Activated CD4-positive, alpha-beta T cell treated with anti-CD3 and anti-CD28 coated beads for 36 hours (primary cell): ENCODE measurements around the gene CPNE1. TPM values are rescaled to one million over a fixed set of nuclear protein-coding genes. Genes with fewer than 3 reads are reported as not detected.

ENCODE experiments used
- ATAC-seq: fragments of 200-7000 bp; cut with Tn5 transposase; one replicate; pipeline ENCODE4 v1.10.0; 2021; ENCODE audit warnings: mild to moderate bottlenecking, moderate library complexity
- CTCF ChIA-PET: fragments of 350-600 bp; sonication (Branson Sonifier 250); formaldehyde crosslinking; loops from one replicate; lab custom pipeline; 2021; ENCODE audit warnings: antibody characterized with exemption; lab: Charles Lee
- POLR2A ChIA-PET: fragments of 350-600 bp; sonication (Branson Sonifier 250); formaldehyde crosslinking; loops from one replicate; lab custom pipeline; 2021; ENCODE audit warnings: antibody characterized with exemption, inconsistent platforms; lab: Charles Lee
- DNase-seq: peaks from one replicate; pipeline ENCODE4 v3.0.0-alpha.2; 2020
- H3K27ac Mint-ChIP-seq: one replicate; pipeline ENCODE4 v1.8.0; 2021; ENCODE audit warnings: mixed read lengths
- H3K27me3 Mint-ChIP-seq: one replicate; pipeline ENCODE4 v1.8.0; 2021; ENCODE audit warnings: mixed read lengths
- H3K36me3 Mint-ChIP-seq: one replicate; pipeline ENCODE4 v1.8.0; 2021; ENCODE audit warnings: low read depth, mixed read lengths
- H3K4me1 Mint-ChIP-seq: one replicate; pipeline ENCODE4 v1.8.0; 2021; ENCODE audit warnings: mixed read lengths
- H3K4me3 Mint-ChIP-seq: one replicate; pipeline ENCODE4 v1.8.0; 2021; ENCODE audit warnings: mild to moderate bottlenecking, moderate library complexity, mixed read lengths
- H3K9me3 Mint-ChIP-seq: one replicate; pipeline ENCODE4 v1.8.0; 2021; ENCODE audit warnings: low read depth, mixed read lengths
- intact Hi-C, 2 experiments: fragments of 100-400 bp; cut with DNase I in 1 of 2; cut with micrococcal nuclease in 1 of 2; formaldehyde crosslinking; loops; one replicate each; pipeline versions ENCODE4 v1.14.2 to v1.15.1; 2022 to 2024; cut with DNase I, micrococcal nuclease
- total RNA-seq, 2 experiments: library from RNA; stranded (reverse); gene quantifications; one replicate each; pipeline ENCODE4 v1.2.3, GENCODE V29; 2021

CPNE1 gene
- total RNA-seq, 2 experiments from 2014 or later: 249 to 258 TPM

DNA sequence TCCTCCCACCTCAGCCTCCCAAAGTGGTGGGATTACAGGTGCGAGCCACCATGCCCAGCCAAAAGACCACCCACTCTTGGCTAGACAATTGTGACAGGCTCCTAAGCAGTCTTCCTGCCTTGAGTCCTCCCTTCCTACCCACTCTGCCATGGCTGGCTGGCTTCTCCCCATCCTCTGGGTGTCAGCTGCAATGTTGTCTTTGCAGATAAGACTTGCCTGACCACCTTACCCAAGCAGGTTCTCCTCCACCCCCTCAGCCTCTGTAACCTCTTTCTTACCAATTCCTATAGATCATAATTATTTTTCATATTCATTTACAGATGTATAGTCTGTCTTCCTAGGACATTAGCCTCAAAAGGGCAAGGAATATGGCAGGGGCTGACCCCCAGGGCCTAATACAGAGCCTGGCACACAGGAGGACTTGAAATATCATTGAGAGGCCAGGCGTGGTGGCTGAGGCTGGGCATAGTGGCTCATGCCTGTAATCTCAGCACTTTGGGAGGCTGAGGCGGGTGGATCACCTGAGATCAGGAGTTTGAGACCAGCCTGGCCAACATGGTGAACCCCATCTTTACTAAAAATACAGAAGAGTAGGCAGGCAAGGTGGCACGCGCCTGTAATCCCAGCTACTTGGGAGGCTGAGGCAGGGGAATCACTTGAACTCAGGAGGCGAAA lies 77.8 kb downstream of the CPNE1 start:
- H3K27ac Mint-ChIP-seq: no peak overlapping the region
- no peaks in the 10 kb centered on the region for H3K36me3 Mint-ChIP-seq
- H3K27me3 Mint-ChIP-seq: no peaks in the 10 kb centered on the region
- DNase-seq: no peak
- H3K9me3 Mint-ChIP-seq: peaks cover 3% of the 10 kb centered on the region
- no peak for ATAC-seq
- ChIA-PET POLR2A (interaction anchor here (0.7 kb wide), 1 partner anchor 11 kb away, joined by 3 read pairs; no protein-coding TSS in a partner anchor), CTCF (interaction anchor here (1.1 kb wide), 1 partner anchor 25 kb away, joined by 3 read pairs; no protein-coding TSS in a partner anchor)
- no peak overlapping the region for H3K4me3 Mint-ChIP-seq
- intact Hi-C loops: no loop called here
- no peaks in the 10 kb centered on the region for H3K4me1 Mint-ChIP-seq

GRCh38 chr20:35583636-35584560 lies 80.8 kb downstream of the CPNE1 start:
- Mint-ChIP-seq H3K4me3 (no peak overlapping the region), H3K27me3 (no peaks in the 10 kb centered on the region), H3K9me3 (peaks cover 3% of the 10 kb centered on the region), H3K36me3 (no peaks in the 10 kb centered on the region), H3K4me1 (no peaks in the 10 kb centered on the region), H3K27ac (no peak overlapping the region)
- DNase-seq: no peak
- ChIA-PET POLR2A (interaction anchor here (0.6 to 1.1 kb wide), 2 partner anchors 92 to 127 kb away, joined by 3 to 4 read pairs; no protein-coding TSS in a partner anchor), CTCF (interaction anchor here (0.6 kb wide), 1 partner anchor 376 kb away, joined by 3 read pairs; no protein-coding TSS in a partner anchor)
- intact Hi-C loops: no loop called here
- no peak for ATAC-seq

DNA sequence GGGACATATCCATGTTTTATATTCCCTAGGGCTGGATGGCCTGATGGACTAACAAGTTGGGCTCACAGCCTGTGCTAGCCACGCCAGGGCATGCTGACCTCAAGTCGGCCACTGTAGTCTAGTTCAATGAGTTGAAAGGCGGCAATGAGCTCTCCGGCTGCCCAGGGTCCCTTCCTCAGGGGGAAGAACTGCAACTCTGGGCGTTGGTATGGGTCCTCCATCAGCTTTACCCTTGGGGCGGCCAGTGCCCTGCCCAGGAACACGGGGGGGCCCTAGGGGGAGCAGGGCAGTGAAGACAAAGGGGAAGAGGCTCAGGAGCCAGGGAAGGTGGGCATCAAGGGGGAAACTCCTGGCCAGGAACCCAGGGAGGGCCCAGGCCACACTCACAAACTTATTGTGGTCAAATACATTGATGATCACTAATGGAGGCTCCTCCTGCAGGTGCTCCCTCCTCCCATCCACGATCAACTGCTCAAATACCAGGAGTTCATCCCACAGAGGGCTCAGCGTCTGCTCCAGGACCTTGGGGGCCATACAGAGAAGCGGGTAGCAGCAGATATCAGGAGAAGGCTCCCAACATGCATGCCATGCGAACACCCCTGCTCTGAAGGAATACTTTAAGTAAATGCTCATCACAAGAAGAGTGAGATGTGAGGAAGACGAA lies 81.8 kb downstream of the CPNE1 start:
- no peak overlapping the region for H3K4me3 Mint-ChIP-seq

GRCh38 chr20:35582131-35582530 lies 82.6 kb downstream of the CPNE1 start:
- ATAC-seq: no peak
- H3K27me3 Mint-ChIP-seq: no peaks in the 10 kb centered on the region
- DNase-seq: no peak
- intact Hi-C loops: no loop called here
- ChIA-PET POLR2A (no interaction called here), CTCF (interaction anchor here (0.7 kb wide), 1 partner anchor 15 kb away, joined by 3 read pairs; no protein-coding TSS in a partner anchor)
- H3K4me1 Mint-ChIP-seq: no peaks in the 10 kb centered on the region
- H3K27ac Mint-ChIP-seq: no peak overlapping the region
- no peak overlapping the region for H3K4me3 Mint-ChIP-seq
- H3K9me3 Mint-ChIP-seq: peaks cover 3% of the 10 kb centered on the region
- H3K36me3 Mint-ChIP-seq: no peaks in the 10 kb centered on the region

More for the DNA sequence above, 81.8 kb downstream of the CPNE1 start:
- POLR2A ChIA-PET: no interaction called here
- no peaks in the 10 kb centered on the region for H3K27me3 Mint-ChIP-seq
- H3K27ac Mint-ChIP-seq: no peak overlapping the region
- no peaks in the 10 kb centered on the region for H3K4me1 Mint-ChIP-seq
- peaks cover 3% of the 10 kb centered on the region for H3K9me3 Mint-ChIP-seq
- DNase-seq: no peak
- CTCF ChIA-PET: no interaction called here
- no peak for ATAC-seq
- intact Hi-C loops: no loop called here
- no peaks in the 10 kb centered on the region for H3K36me3 Mint-ChIP-seq

DNA sequence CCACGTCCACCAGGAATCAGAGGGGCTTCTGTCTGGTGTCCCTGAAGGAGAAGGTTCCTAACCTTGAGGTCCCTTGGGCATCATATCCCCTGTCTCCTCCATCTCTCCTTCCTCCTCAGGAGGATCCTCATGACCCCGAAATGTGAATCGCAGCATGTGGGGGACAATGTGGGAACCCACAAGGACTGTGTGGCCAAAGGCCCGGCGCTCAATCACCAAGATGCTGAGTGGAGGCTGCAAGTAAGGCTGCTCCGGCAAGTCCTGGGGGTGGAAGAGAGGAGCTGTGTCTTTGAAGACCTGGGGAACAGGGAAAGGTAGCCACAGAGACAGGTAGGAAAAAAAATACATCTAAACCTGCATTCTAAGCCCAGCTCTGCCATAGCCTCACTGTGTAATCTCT lies 85.5 kb downstream of the CPNE1 start:
- intact Hi-C loops: no loop called here
- Mint-ChIP-seq H3K27me3 (no peaks in the 10 kb centered on the region), H3K4me1 (no peaks in the 10 kb centered on the region), H3K4me3 (no peak overlapping the region), H3K36me3 (no peaks in the 10 kb centered on the region), H3K27ac (no peak overlapping the region), H3K9me3 (peaks cover 3% of the 10 kb centered on the region)
- ChIA-PET CTCF (no interaction called here), POLR2A (no interaction called here)
- ATAC-seq: no peak
- DNase-seq: no peak

- intact Hi-C loops: no loop called here
- no peak for DNase-seq
Observed at GRCh38 chr20:35578469-35578868, 86.2 kb downstream of the CPNE1 start.

GRCh38 chr20:35576816-35577215 lies 87.9 kb downstream of the CPNE1 start:
- DNase-seq (no peak), ATAC-seq (no peak)
- Mint-ChIP-seq H3K27ac (no peak overlapping the region), H3K4me1 (no peaks in the 10 kb centered on the region), H3K4me3 (no peak overlapping the region), H3K9me3 (no peaks in the 10 kb centered on the region), H3K27me3 (no peaks in the 10 kb centered on the region), H3K36me3 (no peaks in the 10 kb centered on the region)
- ChIA-PET POLR2A (no interaction called here), CTCF (interaction anchor here (0.6 kb wide), 2 partner anchors 114 to 723 kb away, joined by 3 read pairs; no protein-coding TSS in a partner anchor)
- intact Hi-C loops: no loop called here

More at GRCh38 chr20:35578469-35578868, 86.2 kb downstream of the CPNE1 start:
- POLR2A ChIA-PET: interaction anchor here (0.6 kb wide), 1 partner anchor 240 kb away, joined by 3 read pairs; no protein-coding TSS in a partner anchor
- Mint-ChIP-seq H3K4me1 (no peaks in the 10 kb centered on the region), H3K4me3 (no peak overlapping the region), H3K36me3 (no peaks in the 10 kb centered on the region), H3K27ac (no peak overlapping the region), H3K9me3 (peaks cover 3% of the 10 kb centered on the region), H3K27me3 (no peaks in the 10 kb centered on the region)
- CTCF ChIA-PET: no interaction called here
- no peak for ATAC-seq

Other genes starting within 250 kb of the CPNE1 start
- gene GDF5, start 226.7 kb downstream of the CPNE1 start, total RNA-seq: not detected
- 10 to 100 TPM; 50.4 to 60.2 TPM for gene CEP250, start 209.3 kb downstream of the CPNE1 start, total RNA-seq
- gene C20orf173, start 135.2 kb downstream of the CPNE1 start, total RNA-seq: not detected
- 100 to 1,000 TPM; 109 to 127 TPM for gene ERGIC3, start 122.8 kb downstream of the CPNE1 start, total RNA-seq
- 1 to 10 TPM; 6.4 to 6.9 TPM for gene SPAG4, start 49.1 kb downstream of the CPNE1 start, total RNA-seq
- 100 to 1,000 TPM; 122 to 148 TPM for gene RBM12, start within 50 bp of the CPNE1 start, total RNA-seq
- gene NFS1, start 34.5 kb upstream of the CPNE1 start, total RNA-seq: 10 to 100 TPM; 43.2 to 44.6 TPM
- 100 to 1,000 TPM in 1 of 2 experiments, 10 to 100 TPM in 1; 50.4 to 112 TPM for gene ROMO1, start 34.5 kb upstream of the CPNE1 start, total RNA-seq
- 100 to 1,000 TPM; 303 to 356 TPM for gene RBM39, start 77.4 kb upstream of the CPNE1 start, total RNA-seq
- 10 to 100 TPM; 54.3 to 61.6 TPM for gene PHF20, start 107.1 kb upstream of the CPNE1 start, total RNA-seq